T-helper 1 cell (primary cell): ENCODE results near the gene OLFM2.
"Not testable (repeated sequence)": the region's sequence is repeated elsewhere in the genome, so short reads cannot be mapped to it uniquely, and the experiment has no call there.

Experiments
- DNase-seq, 5 donors: peaks; one replicate each; pipeline ENCODE4 v3.0.0-alpha.2; 2012 to 2020

OLFM2 gene

DNA sequence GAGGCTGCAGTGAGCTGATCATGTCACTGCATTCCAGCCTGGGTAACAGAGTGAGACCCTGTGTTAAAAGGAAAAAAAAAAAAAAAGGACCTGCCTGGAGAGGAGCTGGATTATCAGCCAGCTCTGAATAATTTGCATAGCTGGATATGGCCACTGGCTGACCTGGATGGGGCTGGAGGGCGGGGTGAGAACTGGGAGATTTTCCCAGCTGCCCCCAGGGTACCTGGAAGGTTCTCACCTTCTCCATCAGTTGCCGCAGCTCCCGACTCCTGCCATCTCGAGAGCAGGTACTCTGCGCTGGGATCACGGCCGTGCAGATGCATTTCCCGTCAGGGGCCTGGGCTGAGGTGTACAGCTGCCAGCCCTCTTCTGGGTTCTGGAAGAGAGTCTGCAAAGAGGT lies 75.9 kb downstream of the OLFM2 start:
- DNase-seq: no peak

GRCh38 chr19:9858766-9859165 lies 77.5 kb downstream of the OLFM2 start:
- DNase-seq: no peak

DNA sequence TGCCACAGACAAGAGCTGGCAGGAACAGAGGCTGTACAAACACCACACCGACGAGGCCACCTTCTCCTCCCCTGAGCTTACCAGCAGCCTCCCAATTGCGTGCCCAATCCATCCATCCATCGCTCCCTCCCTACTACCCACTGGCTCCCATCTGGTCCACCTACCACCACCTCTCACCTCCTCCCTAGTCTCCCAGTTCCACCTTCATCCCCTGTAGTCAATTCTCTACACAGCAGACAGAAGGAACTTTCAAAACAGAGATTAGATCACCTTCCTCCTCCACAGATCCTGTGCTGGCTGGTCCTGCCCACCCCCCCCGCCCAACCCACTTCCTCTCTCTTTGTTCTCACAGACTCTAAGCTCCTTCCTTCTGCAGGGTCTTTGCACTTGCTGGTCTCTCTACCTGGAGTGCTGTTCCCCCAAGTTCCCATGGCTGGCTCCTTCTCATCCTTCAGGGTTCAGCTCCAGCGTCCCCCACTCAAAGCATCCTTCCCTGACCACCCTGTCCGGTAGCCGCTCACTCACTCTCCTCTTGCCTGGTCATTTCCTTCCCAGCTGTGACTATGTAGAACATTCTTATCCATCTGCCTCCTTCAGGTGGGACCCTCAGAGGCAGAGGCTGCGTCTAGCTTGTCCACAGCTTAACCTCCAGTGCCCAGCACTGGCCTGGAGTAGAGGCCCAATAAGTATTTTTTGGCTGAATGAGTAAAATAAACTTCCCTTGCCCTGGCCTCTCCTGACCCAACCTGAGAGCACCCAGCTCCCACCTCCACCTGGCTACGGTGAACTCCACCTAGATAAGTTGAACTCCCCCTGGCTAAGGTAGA lies 78.2 kb downstream of the OLFM2 start:
- peak in 1 of 5 donors; percentile 73 for DNase-seq

DNA sequence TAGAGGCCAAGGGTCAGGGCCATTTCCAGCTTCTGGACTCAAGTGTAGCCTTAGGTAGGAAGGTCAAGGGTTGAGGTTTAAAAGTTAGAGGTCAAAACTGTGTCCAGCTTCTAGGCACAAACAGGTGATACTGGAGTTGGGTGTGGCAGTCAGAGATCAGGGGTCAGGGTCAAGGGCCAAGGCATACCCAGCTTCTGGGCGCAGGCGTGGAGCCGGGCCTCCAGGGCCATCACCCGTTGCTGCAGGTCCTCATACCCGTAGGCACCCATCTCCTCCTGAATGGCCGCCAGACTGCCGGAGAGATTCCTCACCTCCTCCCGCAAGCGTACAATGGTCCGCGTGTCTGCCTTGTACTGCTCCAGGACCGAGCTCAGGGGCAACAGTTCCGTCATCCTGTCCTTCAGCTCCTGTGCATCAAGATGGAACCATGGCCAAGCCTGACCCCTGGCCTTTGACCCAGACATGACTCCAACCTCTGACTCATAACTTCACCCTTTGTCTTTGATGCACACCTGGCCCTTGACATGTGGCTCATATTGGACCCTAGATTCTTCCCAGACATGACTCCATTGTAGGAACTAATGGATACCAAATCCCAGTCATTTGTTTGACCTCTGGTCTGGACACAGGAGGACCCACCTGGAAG lies 79.1 kb downstream of the OLFM2 start:
- DNase-seq: no peak

DNA sequence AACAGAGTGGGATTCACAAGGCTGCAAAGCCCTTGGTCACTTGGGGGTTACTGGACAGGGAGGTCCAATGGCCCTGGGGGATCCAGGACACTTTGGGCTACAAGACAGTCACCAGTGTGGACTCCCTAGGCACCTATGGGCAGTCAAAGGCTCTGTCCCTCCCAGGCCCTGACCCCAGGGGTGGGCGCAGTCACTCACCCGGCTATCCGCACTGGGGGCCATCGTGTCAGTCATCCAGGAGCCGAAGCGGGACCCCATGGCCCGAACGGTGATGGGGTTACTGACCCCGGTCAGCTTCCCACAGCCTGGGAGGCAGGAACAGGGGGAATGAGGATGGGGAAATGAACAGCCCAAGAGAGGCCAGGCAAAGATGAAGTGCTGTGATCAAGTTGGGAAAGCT lies 79.7 kb downstream of the OLFM2 start:
- DNase-seq: no peak

DNA sequence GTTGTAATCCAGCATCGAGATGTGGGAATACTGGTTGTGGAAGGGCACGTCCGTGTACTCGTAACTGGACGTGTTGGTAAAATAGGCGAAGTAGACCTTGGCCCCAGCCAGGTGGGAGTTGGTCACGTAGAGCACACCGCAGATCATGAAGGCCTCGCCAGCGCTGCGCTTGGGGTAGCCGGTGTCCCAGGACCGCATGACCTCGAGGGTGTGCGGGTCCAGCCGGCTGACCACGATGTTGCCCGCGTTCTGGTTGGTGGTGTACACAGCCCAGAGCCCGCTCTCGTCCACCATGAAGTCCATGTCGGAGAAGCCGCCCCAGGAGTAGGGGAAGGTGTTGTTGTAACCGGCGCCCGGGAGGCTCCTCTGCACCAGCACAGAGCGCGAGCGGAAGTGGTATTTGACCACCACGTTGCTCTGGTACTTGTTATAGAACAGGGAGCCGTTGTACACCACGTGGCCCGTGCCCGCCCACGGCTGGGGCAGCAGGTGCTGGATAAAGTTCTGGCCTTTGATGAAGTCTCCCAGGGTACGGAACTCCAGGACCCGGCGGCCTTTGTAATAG lies 82.0 kb downstream of the OLFM2 start:
- DNase-seq: no peak

DNA sequence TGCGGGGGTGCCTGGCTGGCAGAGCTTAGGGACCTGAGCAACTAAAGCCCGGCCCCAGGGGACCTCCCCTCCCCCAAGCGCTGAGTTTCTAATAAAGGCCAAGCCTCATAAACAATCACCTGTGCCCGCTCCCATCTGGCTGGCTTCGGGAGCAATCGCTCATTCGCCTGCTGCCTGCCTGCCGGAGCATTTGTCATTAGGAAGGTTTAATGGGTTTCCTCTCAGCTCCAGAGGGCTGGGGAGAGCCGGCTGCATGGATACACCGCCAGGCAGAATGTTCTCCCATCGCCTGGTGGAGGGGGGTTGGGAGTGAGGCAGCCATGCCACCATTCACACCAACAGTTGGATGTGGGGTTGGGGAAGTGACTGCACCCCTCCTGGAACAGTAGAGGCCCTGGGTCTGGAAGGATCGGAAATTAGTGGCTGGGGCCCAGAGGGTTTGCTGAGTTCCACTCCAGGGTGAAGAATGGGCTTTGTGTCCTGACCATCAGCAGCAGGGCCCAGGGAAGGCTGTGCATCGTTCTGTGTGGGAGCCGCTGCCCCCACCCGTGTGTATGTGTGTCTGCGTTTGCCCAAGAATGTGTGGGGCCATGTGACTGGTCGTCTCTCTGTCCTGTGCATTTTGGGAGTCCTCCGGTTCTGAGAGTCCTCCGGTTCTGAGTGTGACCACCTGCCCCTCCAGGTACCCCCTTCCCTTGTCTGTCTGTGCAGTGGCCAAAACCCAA lies 85.9 kb downstream of the OLFM2 start:
- DNase-seq: no peak

- DNase-seq: no peak
Observed at GRCh38 chr19:9849791-9850190, 86.5 kb downstream of the OLFM2 start.

GRCh38 chr19:9848762-9849161 lies 87.6 kb downstream of the OLFM2 start:
- no peak for DNase-seq

DNA sequence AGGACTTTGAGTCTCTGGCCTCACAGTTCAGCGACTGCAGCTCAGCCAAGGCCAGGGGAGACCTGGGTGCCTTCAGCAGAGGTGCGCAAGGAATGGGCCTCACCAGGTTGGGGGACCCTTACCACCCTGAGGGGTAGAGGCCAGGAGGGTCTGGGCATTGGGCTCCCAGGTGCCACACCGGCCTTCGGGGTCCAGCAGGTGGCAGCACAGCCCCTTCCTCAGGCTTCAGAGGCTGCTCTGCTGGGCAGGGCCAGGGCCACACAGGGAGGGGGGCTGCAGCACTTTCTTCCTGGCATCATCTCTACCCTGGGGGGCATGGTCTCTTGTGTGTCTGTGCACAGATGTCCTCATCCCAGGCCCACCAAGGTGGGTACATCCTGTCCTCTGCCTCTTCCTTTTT lies 88.3 kb downstream of the OLFM2 start:
- DNase-seq: peak in 2 of 5 donors; percentile 27 to 35

DNA sequence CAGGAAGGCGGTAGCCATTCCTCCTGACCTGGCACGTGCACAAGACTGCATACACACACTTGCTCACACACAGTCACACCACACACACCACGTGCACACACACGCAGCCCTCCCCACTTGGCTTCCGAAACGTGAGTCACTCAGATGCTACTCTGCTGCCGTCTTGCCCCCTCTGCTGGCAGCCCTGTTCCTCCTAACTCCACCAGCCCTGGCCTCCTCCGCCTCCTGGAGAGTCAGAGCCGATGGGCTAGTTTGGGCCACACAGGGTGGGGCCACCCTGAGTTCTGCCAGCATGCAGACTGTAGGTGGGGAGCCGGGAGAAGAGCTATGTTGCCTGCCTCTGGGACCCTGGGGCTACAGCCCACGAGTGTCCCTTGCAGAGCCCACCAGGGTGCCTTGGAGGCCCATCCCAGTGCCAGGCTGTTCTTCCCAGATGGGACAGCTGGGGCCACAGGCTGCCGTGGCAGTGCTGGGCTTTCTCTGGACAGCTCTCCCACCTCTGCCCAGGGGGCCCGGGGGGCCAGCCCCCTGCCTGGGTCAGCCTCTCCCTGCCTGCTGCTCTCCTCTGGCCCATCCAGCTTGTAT lies 89.1 kb downstream of the OLFM2 start:
- no peak for DNase-seq

DNA sequence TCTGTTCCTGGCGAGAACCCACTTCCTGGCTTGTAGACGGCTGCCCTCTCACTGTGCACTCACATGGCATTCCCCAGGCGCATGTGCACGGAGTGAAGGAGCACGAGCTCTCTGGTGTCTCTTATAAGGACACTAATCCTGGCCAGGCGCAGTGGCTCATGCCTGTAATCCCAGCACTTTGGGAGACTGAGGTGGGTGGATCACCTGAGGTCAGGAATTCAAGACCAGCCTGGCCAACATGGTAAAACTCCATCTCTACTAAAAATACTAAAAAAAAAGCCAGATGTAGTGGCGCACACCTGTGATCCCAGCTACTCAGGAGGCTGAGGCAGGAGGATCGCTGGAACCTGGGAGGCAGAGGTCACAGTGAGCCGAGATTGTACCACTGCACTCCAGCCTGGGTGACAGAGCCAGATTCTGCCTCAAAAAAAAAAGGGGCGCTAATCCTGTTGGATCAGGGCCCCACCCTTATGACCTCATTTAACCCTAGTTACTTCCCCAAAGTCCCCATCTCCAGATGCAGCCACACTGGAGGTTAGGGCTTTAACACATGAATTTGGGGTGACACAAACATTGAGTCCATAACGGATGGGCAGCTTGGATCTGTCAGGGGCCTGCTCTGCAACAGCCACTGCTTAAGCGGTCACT lies 92.6 kb downstream of the OLFM2 start:
- DNase-seq: not testable (repeated sequence)

DNA sequence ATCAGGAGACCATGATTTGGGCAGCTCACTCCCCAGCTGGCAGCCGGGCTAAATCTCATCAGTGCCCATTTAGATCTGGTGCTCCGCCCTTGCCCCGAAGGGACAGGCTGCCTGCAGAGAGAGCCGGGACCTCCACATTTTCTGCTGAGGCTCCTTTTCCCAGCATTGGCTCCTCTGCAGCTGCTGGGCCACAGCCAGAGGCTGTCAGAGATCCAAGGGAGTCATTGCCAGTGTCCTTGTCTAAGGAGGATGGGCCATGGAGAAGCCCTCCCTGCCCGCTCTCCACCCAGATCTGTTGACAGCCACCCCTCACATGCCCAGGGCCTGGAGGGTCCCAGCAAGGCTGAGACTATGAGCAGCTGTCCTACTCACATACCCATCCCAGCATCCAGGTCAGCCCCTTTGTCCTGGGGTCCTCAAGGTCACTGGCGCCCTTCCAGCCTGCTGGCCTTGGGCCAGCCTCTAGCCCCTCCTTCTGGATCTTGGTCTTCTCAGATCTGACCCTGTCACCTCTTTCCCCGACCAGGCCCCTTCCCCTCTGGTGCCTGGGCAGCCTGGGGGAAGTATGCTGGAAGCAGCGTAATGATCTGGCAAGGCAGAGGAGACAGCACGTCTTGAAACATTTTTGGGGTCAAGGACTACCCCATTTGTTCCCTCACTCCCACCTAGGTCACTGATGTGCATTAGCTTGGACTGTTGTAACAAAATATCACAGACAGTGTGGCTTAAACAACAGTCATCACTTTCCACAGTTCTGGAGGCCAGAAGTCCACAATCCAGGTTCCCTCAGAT lies 93.3 kb downstream of the OLFM2 start:
- DNase-seq: no peak

DNA sequence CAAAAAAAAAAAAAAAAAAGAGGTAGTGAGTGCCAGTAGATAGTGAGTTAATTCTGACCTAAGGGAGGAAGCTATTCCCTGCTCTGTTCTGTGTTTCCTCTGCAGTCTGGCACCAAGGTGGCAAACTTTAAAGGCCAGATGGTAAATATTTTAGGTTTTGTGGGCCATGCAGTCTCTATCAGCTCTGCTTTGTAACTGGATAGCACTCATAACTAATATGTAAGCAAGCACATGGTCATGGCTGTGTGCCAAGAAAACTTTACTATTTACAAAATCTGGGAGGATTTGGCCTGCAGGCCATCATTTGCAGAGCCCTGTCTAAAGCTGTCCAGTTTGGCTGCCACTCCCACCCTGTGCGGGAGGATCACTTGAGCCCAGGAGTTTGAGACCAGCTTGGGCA lies 96.9 kb downstream of the OLFM2 start:
- DNase-seq: no peak

GRCh38 chr19:9838324-9838723 lies 98.0 kb downstream of the OLFM2 start:
- no peak for DNase-seq

GRCh38 chr19:9836021-9836420 lies 100.3 kb downstream of the OLFM2 start:
- DNase-seq: no peak

GRCh38 chr19:9835507-9835949 lies 100.8 kb downstream of the OLFM2 start:
- DNase-seq: no peak

DNA sequence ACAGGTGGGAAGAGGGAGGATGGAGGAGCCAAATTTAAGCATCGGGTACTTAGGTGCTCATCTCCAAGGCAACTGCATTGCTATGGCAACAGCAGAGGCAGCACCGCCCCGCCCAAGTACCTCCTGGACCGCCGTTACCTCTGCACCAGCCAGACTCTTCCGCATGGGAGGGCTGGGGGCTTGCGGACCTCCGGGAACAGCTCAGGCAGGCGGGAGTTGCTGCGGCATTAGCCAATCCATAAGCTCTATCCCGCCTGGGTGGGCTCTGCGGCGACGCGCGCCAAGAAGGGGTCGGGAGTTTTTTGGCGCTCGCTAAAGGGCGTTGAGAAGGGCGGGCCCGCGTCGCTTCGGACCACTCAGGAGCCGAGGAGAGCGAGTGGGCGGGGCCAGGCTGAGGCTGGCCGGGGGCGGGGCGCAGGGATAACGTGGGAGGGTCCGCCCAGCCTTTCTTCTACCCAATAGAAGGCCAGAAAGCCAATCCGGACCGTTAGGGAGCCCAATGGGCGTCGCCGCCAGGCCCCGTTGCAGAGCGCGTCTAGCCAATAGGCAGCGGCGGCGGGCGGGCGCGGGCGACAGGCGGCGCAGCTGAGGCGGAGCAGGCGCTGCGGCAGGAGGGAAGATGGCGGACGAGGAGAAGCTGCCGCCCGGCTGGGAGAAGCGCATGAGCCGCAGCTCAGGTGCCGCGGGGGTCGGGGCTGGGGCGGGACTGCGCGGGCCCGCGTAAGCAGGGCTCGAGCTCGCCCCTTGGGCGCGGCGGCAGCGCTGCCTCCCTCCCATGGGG lies 101.4 kb downstream of the OLFM2 start, which contains the start of gene PIN1:
Gene PIN1 (plus strand): TSS at position 593 of the 781 bp plus-strand sequence. CDS start 27 bp downstream, at position 620.
- DNase-seq: peak; percentile 99

DNA sequence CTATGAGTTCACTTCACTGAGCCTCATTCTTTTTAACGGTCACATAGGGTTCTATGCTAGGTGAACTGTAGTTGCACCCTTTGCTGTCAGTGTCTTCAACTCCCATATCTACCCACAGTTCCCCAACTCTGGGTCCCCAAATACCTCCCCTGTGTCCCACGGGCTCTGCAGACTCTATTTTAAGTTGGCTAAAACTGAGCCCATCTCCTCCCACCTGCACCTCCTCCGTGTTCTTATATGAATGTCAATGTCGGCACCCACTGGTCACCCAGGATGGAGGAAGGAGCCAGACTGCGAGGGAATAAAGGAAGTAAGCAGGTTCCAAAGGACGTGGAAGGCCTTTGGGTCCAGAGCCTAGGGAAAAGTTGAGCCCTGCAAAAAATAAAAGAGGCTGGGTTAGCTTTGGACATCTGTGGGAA lies 102.0 kb downstream of the OLFM2 start:
- DNase-seq: no peak

- DNase-seq: no peak
Observed at GRCh38 chr19:9828551-9829063, 107.7 kb downstream of the OLFM2 start.
